DMS114 treated with DMSO at 0.1 percent for 48 hours (cell line): ENCODE data around the gene ESR2.

Experiments used
- DNase-seq: peaks from one replicate; lab custom pipeline; 2025; ENCODE audit not compliant: unreplicated experiment; lab: John Stamatoyannopoulos, UW

Gene ESR2

GRCh38 chr14:64266239-64266638, 27.9 kb downstream of the ESR2 start:
- no peak for DNase-seq

- no peak for DNase-seq
Observed at GRCh38 chr14:64265222-64265621, 28.9 kb downstream of the ESR2 start.

GRCh38 chr14:64260418-64260817, 33.8 kb downstream of the ESR2 start:
- no peak for DNase-seq

- DNase-seq, result no peak
Observed at GRCh38 chr14:64255756-64256155, 38.4 kb downstream of the ESR2 start.

- no peak for DNase-seq
Observed at GRCh38 chr14:64253672-64254071, 40.5 kb downstream of the ESR2 start.

- DNase-seq, result no peak
Observed at GRCh38 chr14:64249363-64249762, 44.8 kb downstream of the ESR2 start.

GRCh38 chr14:64248689-64249088, 45.5 kb downstream of the ESR2 start:
- no peak for DNase-seq

GRCh38 chr14:64247195-64247594, 47.0 kb downstream of the ESR2 start:
- no peak for DNase-seq

GRCh38 chr14:64246688-64247087, 47.5 kb downstream of the ESR2 start:
- DNase-seq, result no peak

GRCh38 chr14:64245491-64245890, 48.7 kb downstream of the ESR2 start:
- DNase-seq, result no peak

- DNase-seq, result no peak
Observed at GRCh38 chr14:64244279-64244678, 49.9 kb downstream of the ESR2 start.

- DNase-seq, result no peak
Observed at GRCh38 chr14:64238631-64239030, 55.5 kb downstream of the ESR2 start.

- no peak for DNase-seq
Observed at GRCh38 chr14:64238049-64238448, 56.1 kb downstream of the ESR2 start.

GRCh38 chr14:64235652-64236640, 58.2 kb downstream of the ESR2 start:
- DNase-seq, result no peak

- no peak for DNase-seq
Observed at GRCh38 chr14:64234877-64235651, 59.1 kb downstream of the ESR2 start.

- no peak for DNase-seq
Observed at GRCh38 chr14:64233531-64234190, 60.5 kb downstream of the ESR2 start.

GRCh38 chr14:64232944-64233343, 61.2 kb downstream of the ESR2 start:
- DNase-seq, result no peak

- no peak for DNase-seq
Observed at GRCh38 chr14:64232095-64232838, 61.9 kb downstream of the ESR2 start.

GRCh38 chr14:64229489-64229888, 64.7 kb downstream of the ESR2 start:
- DNase-seq, result no peak

GRCh38 chr14:64227856-64228255, 66.3 kb downstream of the ESR2 start:
- no peak for DNase-seq
